ENCODE results near the gene CLP1. TPM values are rescaled to one million over a fixed set of nuclear protein-coding genes. Genes with fewer than 3 reads are reported as not detected.
"Not testable (repeated sequence)": the region's sequence is repeated elsewhere in the genome, so short reads cannot be mapped to it uniquely, and the experiment has no call there.

The CLP1 gene
- total and polyA plus RNA-seq, 5 donors = 4.6 to 8.2 (median 6.4) TPM

- Histone ChIP-seq H3K27ac (ENCODE audit: low read length) (peak overlapping the region; percentile 91), H3K4me1 (ENCODE audit: control insufficient read depth, insufficient read depth, low read length) (no peaks in the 10 kb centered on the region), H3K9me3 (ENCODE audit: control insufficient read depth, low read length) (no peaks in the 10 kb centered on the region), H3K4me3 (ENCODE audit: low read length) (peak overlapping the region; percentile 64), H3K27me3 (ENCODE audit: control insufficient read depth, insufficient read depth) (no peaks in the 10 kb centered on the region)
- intact Hi-C loops (cut with DNase I) = loop anchor here in 1 of 4 donors (5.0 kb wide), 1 partner anchor 40 kb away; no protein-coding TSS in a partner anchor
- peak; percentile 99 for DNase-seq
- WGBS = under 1% methylated on average over 29 of the region's 29 CpGs
- peak; percentile 93 for ATAC-seq
These were observed 9.7 kb downstream of the CLP1 start for GRCh38 chr11:57667117-57667735.

- WGBS = under 1% methylated on average over 96 of the region's 96 CpGs
- ATAC-seq (peak; percentile 97 to 98), DNase-seq (peak; percentile 99 to 100 (median 100))
- no peaks in the 10 kb centered on the region for H3K27me3 ChIP-seq (ENCODE audit: control insufficient read depth, insufficient read depth)
- peak within 1 kb of the TSS; percentile 74 for H3K4me3 ChIP-seq (ENCODE audit: low read length)
- intact Hi-C loops (cut with DNase I) = loop anchor here in 1 of 4 donors (5.0 kb wide), 1 partner anchor 39 kb away; no protein-coding TSS in a partner anchor
- H3K4me1 ChIP-seq (ENCODE audit: control insufficient read depth, insufficient read depth, low read length) = no peaks in the 10 kb centered on the region
- peak within 1 kb of the TSS; percentile 91 for H3K27ac ChIP-seq (ENCODE audit: low read length)
- no peaks in the 10 kb centered on the region for H3K9me3 ChIP-seq (ENCODE audit: control insufficient read depth, low read length)
These were observed 10.3 kb downstream of the CLP1 start, which contains the start of gene ZDHHC5 for GRCh38 chr11:57667736-57668433. Gene ZDHHC5, plus strand, starts transcription at chr11:57668114. Its CDS starts 4,977 bp downstream, at chr11:57673091.

- Histone ChIP-seq H3K4me1 (ENCODE audit: control insufficient read depth, insufficient read depth, low read length) (no peaks in the 10 kb centered on the region), H3K4me3 (ENCODE audit: low read length) (peak overlapping the region; percentile 74), H3K9me3 (ENCODE audit: control insufficient read depth, low read length) (no peaks in the 10 kb centered on the region), H3K27me3 (ENCODE audit: control insufficient read depth, insufficient read depth) (no peaks in the 10 kb centered on the region), H3K27ac (ENCODE audit: low read length) (peak overlapping the region; percentile 80)
- DNase-seq = peak in 1 of 3 donors; percentile 43
- WGBS = under 1% methylated on average over 31 of the region's 31 CpGs
- intact Hi-C loops (cut with DNase I) = loop anchor here in 1 of 4 donors (5.0 kb wide), 1 partner anchor 39 kb away; no protein-coding TSS in a partner anchor
- peak in 1 of 2 donors; percentile 17 for ATAC-seq
These were observed 10.8 kb downstream of the CLP1 start for GRCh38 chr11:57668434-57668782.

- no peak overlapping the region for H3K4me3 ChIP-seq (ENCODE audit: low read length)
- no peak for DNase-seq
- intact Hi-C loops (cut with DNase I) = no loop called here
- ATAC-seq = no peak
- H3K27ac ChIP-seq (ENCODE audit: low read length) = no peak overlapping the region
- H3K4me1 ChIP-seq (ENCODE audit: control insufficient read depth, insufficient read depth, low read length) = peaks cover under 1% of the 10 kb centered on the region
- no peaks in the 10 kb centered on the region for H3K9me3 ChIP-seq (ENCODE audit: control insufficient read depth, low read length)
- no peaks in the 10 kb centered on the region for H3K27me3 ChIP-seq (ENCODE audit: control insufficient read depth, insufficient read depth)
These were observed 16.7 kb downstream of the CLP1 start for GRCh38 chr11:57674251-57674650.

- ATAC-seq = no peak
- WGBS = 89% methylated on average over 3 of the region's 3 CpGs
- no peak overlapping the region for H3K4me3 ChIP-seq (ENCODE audit: low read length)
- no peak for DNase-seq
- H3K27ac ChIP-seq (ENCODE audit: low read length) = no peak overlapping the region
- no peaks in the 10 kb centered on the region for H3K27me3 ChIP-seq (ENCODE audit: control insufficient read depth, insufficient read depth)
- intact Hi-C loops (cut with DNase I) = no loop called here
- H3K4me1 ChIP-seq (ENCODE audit: control insufficient read depth, insufficient read depth, low read length) = peaks cover 7% of the 10 kb centered on the region
- H3K9me3 ChIP-seq (ENCODE audit: control insufficient read depth, low read length) = no peaks in the 10 kb centered on the region
These were observed 17.8 kb downstream of the CLP1 start for GRCh38 chr11:57675176-57675941.

GRCh38 chr11:57679396-57679795 lies 21.8 kb downstream of the CLP1 start:
- Histone ChIP-seq H3K4me1 (ENCODE audit: control insufficient read depth, insufficient read depth, low read length) (peaks cover 9% of the 10 kb centered on the region), H3K9me3 (ENCODE audit: control insufficient read depth, low read length) (no peaks in the 10 kb centered on the region), H3K4me3 (ENCODE audit: low read length) (no peak overlapping the region), H3K27me3 (ENCODE audit: control insufficient read depth, insufficient read depth) (no peaks in the 10 kb centered on the region), H3K27ac (ENCODE audit: low read length) (no peak overlapping the region)
- intact Hi-C loops (cut with DNase I) = no loop called here
- 86% methylated on average over 4 of the region's 4 CpGs for WGBS
- DNase-seq (no peak), ATAC-seq (peak in 1 of 2 donors; percentile 30)

GRCh38 chr11:57680552-57680874 lies 23.0 kb downstream of the CLP1 start:
- peaks cover 9% of the 10 kb centered on the region for H3K4me1 ChIP-seq (ENCODE audit: control insufficient read depth, insufficient read depth, low read length)
- H3K27ac ChIP-seq (ENCODE audit: low read length) = no peak overlapping the region
- WGBS = 84% methylated on average over 2 of the region's 2 CpGs
- H3K27me3 ChIP-seq (ENCODE audit: control insufficient read depth, insufficient read depth) = no peaks in the 10 kb centered on the region
- H3K9me3 ChIP-seq (ENCODE audit: control insufficient read depth, low read length) = no peaks in the 10 kb centered on the region
- DNase-seq (no peak), ATAC-seq (peak in 1 of 2 donors; percentile 55)
- no peak overlapping the region for H3K4me3 ChIP-seq (ENCODE audit: low read length)
- intact Hi-C loops (cut with DNase I) = no loop called here

- Histone ChIP-seq H3K9me3 (ENCODE audit: control insufficient read depth, low read length) (no peaks in the 10 kb centered on the region), H3K4me1 (ENCODE audit: control insufficient read depth, insufficient read depth, low read length) (peaks cover 9% of the 10 kb centered on the region), H3K27me3 (ENCODE audit: control insufficient read depth, insufficient read depth) (no peaks in the 10 kb centered on the region), H3K4me3 (ENCODE audit: low read length) (no peak overlapping the region), H3K27ac (ENCODE audit: low read length) (no peak overlapping the region)
- DNase-seq (no peak), ATAC-seq (no peak)
- WGBS = 48% methylated on average over 1 of the region's 1 CpG
- intact Hi-C loops (cut with DNase I) = no loop called here
These were observed 23.6 kb downstream of the CLP1 start for GRCh38 chr11:57681168-57681567.

- H3K4me3 ChIP-seq (ENCODE audit: low read length); H3K9me3 ChIP-seq (ENCODE audit: control insufficient read depth, low read length); H3K4me1 ChIP-seq (ENCODE audit: control insufficient read depth, insufficient read depth, low read length); H3K27ac ChIP-seq (ENCODE audit: low read length); intact Hi-C loops (cut with DNase I); ATAC-seq; H3K27me3 ChIP-seq (ENCODE audit: control insufficient read depth, insufficient read depth); DNase-seq: not testable (repeated sequence)
- 98% methylated on average over 5 of the region's 5 CpGs for WGBS
These were observed 32.9 kb downstream of the CLP1 start for GRCh38 chr11:57690474-57690873.

GRCh38 chr11:57698843-57699365 lies 41.3 kb downstream of the CLP1 start:
- Histone ChIP-seq H3K27ac (ENCODE audit: low read length) (no peak overlapping the region), H3K4me1 (ENCODE audit: control insufficient read depth, insufficient read depth, low read length) (no peaks in the 10 kb centered on the region), H3K27me3 (ENCODE audit: control insufficient read depth, insufficient read depth) (no peaks in the 10 kb centered on the region), H3K9me3 (ENCODE audit: control insufficient read depth, low read length) (no peaks in the 10 kb centered on the region), H3K4me3 (ENCODE audit: low read length) (no peak overlapping the region)
- 86% methylated on average over 18 of the region's 18 CpGs for WGBS
- DNase-seq (peak in 2 of 3 donors; percentile 50 to 55), ATAC-seq (peak; percentile 22 to 33)
- intact Hi-C loops (cut with DNase I) = no loop called here

GRCh38 chr11:57699813-57700212 lies 42.3 kb downstream of the CLP1 start:
- 88% methylated on average over 10 of the region's 10 CpGs for WGBS
- Histone ChIP-seq H3K27ac (ENCODE audit: low read length) (no peak overlapping the region), H3K4me1 (ENCODE audit: control insufficient read depth, insufficient read depth, low read length) (no peaks in the 10 kb centered on the region), H3K9me3 (ENCODE audit: control insufficient read depth, low read length) (no peaks in the 10 kb centered on the region), H3K4me3 (ENCODE audit: low read length) (no peak overlapping the region), H3K27me3 (ENCODE audit: control insufficient read depth, insufficient read depth) (no peaks in the 10 kb centered on the region)
- intact Hi-C loops (cut with DNase I) = no loop called here
- ATAC-seq (no peak), DNase-seq (no peak)

All from right cardiac atrium (tissue), 5 donors.